ENCODE data around the gene PTMS. TPM values are rescaled to one million over a fixed set of nuclear protein-coding genes. Genes with fewer than 3 reads are reported as not detected.

Gene PTMS
- total and polyA plus RNA-seq, 9 of the 15 experiments (the other 6 are each of a cell fraction or from before 2014, with no cell fraction given) = 5.1 to 287 (median 78.5) TPM

DNA sequence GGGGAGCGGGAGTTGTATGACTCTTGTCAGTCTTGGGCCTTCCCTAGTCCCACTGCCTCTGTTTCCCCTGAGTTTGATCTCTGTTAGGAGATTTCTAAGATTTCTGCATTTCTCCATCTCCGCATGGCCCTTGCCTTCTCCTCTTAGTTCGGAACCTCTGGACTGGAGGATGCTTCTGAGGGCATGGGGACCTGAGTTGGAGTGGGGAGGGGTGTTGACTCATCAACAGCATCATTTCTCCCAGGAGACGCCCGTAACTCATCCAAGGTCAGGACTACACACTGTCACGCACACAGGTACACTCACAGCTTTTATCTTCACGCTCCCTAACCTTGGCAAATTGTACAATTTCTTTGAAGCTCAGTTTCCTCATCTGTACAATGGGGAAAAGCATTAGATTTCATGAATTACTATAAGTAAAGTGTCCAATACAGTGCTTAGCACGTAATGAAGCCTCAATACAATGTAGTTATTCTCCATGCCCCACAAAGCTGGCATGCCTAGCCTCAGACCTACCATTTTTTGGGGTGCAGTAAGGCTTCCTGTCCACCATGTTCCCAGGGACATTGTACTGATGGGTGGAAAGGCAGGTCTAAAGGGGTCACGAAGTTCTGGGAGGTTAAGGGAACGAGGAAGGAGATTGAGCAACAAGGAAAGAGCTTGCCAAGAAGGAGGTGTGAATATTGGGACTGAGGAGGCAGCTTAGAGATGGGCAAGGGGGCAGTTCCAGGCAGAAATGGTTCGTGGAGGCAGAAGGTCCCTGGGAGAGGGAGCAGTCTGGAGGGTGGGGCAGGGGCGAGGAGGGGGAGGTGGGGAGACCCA lies 5.6 kb downstream of the PTMS start:
- DNase-seq (ENCODE audit: extremely low read depth in 1 of 4, low spot score in 3 of 4) = no peak
- Histone ChIP-seq H3K27me3 (ENCODE audit: control insufficient read depth in 2 of 2, insufficient read depth in 2 of 2, low read length in 2 of 2) (no peaks in the 10 kb centered on the region; a peak in 1 of 5 replicates), H3K4me2 (ENCODE audit: insufficient read depth, low read length) (no peak overlapping the region), H3K79me2 (ENCODE audit: control insufficient read depth, insufficient read depth, low read length) (peaks cover 27% of the 10 kb centered on the region), H3K4me3 (no peak overlapping the region), H3K36me3 (ENCODE audit: control insufficient read depth, insufficient read depth, low read length) (peaks cover 32% of the 10 kb centered on the region; the same call in 2 of the 3 replicates), H3K9me3 (replicated peaks; ENCODE audit: control insufficient read depth, insufficient read depth, low read depth, low read length) (no peaks in the 10 kb centered on the region), H3K27ac (ENCODE audit: extremely low read depth, low read depth, low read length) (no peak overlapping the region), H3K9ac (ENCODE audit: insufficient read depth in 1 of 2, low read depth in 2 of 2, low read length in 2 of 2) (no peak overlapping the region), H3K4me1 (replicated peaks in 1 of 2; ENCODE audit: control insufficient read depth in 2 of 2, insufficient read depth in 2 of 2, low read length in 2 of 2) (peaks cover 10 to 34% of the 10 kb centered on the region in 2 experiments; a peak in 4 of 5 replicates), H4K20me1 (replicated peaks; ENCODE audit: control insufficient read depth, insufficient read depth, low read length) (no peaks in the 10 kb centered on the region), H2AFZ (ENCODE audit: low read depth, low read length) (no peak overlapping the region), H3K9me1 (ENCODE audit: control insufficient read depth, insufficient read depth, low read length) (no peaks in the 10 kb centered on the region)
- no TSS peak for BruUV-seq (replicated peaks)
- in situ Hi-C loops (cut with MboI) (no loop called here), intact Hi-C loops (cut with micrococcal nuclease) (no loop called here)
- no peak for ATAC-seq
- POLR2A ChIA-PET = interaction anchor here (0.6 to 1.3 kb wide), 3 partner anchors 10 to 40 kb away, joined by 3 to 5 read pairs (median 4); no protein-coding TSS in a partner anchor
- 66% methylated on average over 11 of the region's 12 CpGs for WGBS (ENCODE audit: insufficient coverage, low coverage, missing lambda C conversion rate)
- no peak for FAIRE-seq
- CTCF ChIA-PET (ENCODE audit: low intra/inter-chr PET ratio) = interaction anchor here (0.7 kb wide), 1 partner anchor 20 kb away, joined by 3 read pairs; no protein-coding TSS in a partner anchor
- no peak for TF ChIP-seq XRCC3 (IDR thresholded peaks at IDR 0.05)
- no peak for TF ChIP-seq ZNF133 (CRISPR knock-in tag; IDR thresholded peaks at IDR 0.05)
- TF ChIP-seq POLR2A (conservative IDR thresholded peaks at IDR 0.05) = 0 out of 2 replicates have a peak, but pooled peaks have one; percentile 13
- no peak for TF ChIP-seq ZBTB17 (CRISPR knock-in tag; IDR thresholded peaks at IDR 0.05)
- TF ChIP-seq CHD2 (IDR thresholded peaks at IDR 0.05; ENCODE audit: low read depth, low read length) = no peak
- 0 out of 2 replicates have a peak, but pooled peaks have one; percentile 7 for TF ChIP-seq MYNN (IDR thresholded peaks at IDR 0.05)
- no peak for TF ChIP-seq MYNN (CRISPR knock-in tag; IDR thresholded peaks at IDR 0.05)
- no peak for TF ChIP-seq FOXK2 (conservative IDR thresholded peaks at IDR 0.05 in 1 of 2, IDR thresholded peaks at IDR 0.05 in 1 of 2; ENCODE audit: low read depth in 2 of 2)
- TF ChIP-seq, protein P1, sequence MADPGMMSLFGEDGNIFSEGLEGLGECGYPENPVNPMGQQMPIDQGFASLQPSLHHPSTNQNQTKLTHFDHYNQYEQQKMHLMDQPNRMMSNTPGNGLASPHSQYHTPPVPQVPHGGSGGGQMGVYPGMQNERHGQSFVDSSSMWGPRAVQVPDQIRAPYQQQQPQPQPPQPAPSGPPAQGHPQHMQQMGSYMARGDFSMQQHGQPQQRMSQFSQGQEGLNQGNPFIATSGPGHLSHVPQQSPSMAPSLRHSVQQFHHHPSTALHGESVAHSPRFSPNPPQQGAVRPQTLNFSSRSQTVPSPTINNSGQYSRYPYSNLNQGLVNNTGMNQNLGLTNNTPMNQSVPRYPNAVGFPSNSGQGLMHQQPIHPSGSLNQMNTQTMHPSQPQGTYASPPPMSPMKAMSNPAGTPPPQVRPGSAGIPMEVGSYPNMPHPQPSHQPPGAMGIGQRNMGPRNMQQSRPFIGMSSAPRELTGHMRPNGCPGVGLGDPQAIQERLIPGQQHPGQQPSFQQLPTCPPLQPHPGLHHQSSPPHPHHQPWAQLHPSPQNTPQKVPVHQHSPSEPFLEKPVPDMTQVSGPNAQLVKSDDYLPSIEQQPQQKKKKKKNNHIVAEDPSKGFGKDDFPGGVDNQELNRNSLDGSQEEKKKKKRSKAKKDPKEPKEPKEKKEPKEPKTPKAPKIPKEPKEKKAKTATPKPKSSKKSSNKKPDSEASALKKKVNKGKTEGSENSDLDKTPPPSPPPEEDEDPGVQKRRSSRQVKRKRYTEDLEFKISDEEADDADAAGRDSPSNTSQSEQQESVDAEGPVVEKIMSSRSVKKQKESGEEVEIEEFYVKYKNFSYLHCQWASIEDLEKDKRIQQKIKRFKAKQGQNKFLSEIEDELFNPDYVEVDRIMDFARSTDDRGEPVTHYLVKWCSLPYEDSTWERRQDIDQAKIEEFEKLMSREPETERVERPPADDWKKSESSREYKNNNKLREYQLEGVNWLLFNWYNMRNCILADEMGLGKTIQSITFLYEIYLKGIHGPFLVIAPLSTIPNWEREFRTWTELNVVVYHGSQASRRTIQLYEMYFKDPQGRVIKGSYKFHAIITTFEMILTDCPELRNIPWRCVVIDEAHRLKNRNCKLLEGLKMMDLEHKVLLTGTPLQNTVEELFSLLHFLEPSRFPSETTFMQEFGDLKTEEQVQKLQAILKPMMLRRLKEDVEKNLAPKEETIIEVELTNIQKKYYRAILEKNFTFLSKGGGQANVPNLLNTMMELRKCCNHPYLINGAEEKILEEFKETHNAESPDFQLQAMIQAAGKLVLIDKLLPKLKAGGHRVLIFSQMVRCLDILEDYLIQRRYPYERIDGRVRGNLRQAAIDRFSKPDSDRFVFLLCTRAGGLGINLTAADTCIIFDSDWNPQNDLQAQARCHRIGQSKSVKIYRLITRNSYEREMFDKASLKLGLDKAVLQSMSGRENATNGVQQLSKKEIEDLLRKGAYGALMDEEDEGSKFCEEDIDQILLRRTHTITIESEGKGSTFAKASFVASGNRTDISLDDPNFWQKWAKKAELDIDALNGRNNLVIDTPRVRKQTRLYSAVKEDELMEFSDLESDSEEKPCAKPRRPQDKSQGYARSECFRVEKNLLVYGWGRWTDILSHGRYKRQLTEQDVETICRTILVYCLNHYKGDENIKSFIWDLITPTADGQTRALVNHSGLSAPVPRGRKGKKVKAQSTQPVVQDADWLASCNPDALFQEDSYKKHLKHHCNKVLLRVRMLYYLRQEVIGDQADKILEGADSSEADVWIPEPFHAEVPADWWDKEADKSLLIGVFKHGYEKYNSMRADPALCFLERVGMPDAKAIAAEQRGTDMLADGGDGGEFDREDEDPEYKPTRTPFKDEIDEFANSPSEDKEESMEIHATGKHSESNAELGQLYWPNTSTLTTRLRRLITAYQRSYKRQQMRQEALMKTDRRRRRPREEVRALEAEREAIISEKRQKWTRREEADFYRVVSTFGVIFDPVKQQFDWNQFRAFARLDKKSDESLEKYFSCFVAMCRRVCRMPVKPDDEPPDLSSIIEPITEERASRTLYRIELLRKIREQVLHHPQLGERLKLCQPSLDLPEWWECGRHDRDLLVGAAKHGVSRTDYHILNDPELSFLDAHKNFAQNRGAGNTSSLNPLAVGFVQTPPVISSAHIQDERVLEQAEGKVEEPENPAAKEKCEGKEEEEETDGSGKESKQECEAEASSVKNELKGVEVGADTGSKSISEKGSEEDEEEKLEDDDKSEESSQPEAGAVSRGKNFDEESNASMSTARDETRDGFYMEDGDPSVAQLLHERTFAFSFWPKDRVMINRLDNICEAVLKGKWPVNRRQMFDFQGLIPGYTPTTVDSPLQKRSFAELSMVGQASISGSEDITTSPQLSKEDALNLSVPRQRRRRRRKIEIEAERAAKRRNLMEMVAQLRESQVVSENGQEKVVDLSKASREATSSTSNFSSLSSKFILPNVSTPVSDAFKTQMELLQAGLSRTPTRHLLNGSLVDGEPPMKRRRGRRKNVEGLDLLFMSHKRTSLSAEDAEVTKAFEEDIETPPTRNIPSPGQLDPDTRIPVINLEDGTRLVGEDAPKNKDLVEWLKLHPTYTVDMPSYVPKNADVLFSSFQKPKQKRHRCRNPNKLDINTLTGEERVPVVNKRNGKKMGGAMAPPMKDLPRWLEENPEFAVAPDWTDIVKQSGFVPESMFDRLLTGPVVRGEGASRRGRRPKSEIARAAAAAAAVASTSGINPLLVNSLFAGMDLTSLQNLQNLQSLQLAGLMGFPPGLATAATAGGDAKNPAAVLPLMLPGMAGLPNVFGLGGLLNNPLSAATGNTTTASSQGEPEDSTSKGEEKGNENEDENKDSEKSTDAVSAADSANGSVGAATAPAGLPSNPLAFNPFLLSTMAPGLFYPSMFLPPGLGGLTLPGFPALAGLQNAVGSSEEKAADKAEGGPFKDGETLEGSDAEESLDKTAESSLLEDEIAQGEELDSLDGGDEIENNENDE (IDR thresholded peaks at IDR 0.05; ENCODE audit: low read depth, low read length) = no peak
- no peak for TF ChIP-seq HMG20A (CRISPR knock-in tag; conservative IDR thresholded peaks at IDR 0.05)
- no peak for TF ChIP-seq MTF1 (CRISPR knock-in tag; IDR thresholded peaks at IDR 0.05; ENCODE audit: borderline replicate concordance)

Data from K562 (cell line).